Measurements from ENCODE around the gene RBL2.
"Not testable (repeated sequence)": the region's sequence is repeated elsewhere in the genome, so short reads cannot be mapped to it uniquely, and the experiment has no call there.

The RBL2 gene

GRCh38 chr16:53502331-53503269 is 68.3 kb downstream of the RBL2 start, which contains the start of gene AKTIP:
TSS of gene AKTIP (minus strand) at chr16:53503209. CDS start at chr16:53500259, 2,950 bp downstream.
- DNase-seq: peak; percentile 39

GRCh38 chr16:53503270-53503923 is 69.1 kb downstream of the RBL2 start:
- DNase-seq: peak; percentile 100
- in situ Hi-C loops (cut with HindIII; ENCODE audit: low pct_ligation_motif_present, low pct_unique_long_range_greater_than_20kb, low sequenced_read_pairs): no loop called here

More at GRCh38 chr16:53502331-53503269, 68.3 kb downstream of the RBL2 start, which contains the start of gene AKTIP:
- in situ Hi-C loops (cut with HindIII; ENCODE audit: low pct_ligation_motif_present, low pct_unique_long_range_greater_than_20kb, low sequenced_read_pairs): no loop called here

GRCh38 chr16:53503991-53504663 is 69.9 kb downstream of the RBL2 start:
- in situ Hi-C loops (cut with HindIII; ENCODE audit: low pct_ligation_motif_present, low pct_unique_long_range_greater_than_20kb, low sequenced_read_pairs): no loop called here
- peak; percentile 81 for DNase-seq

- in situ Hi-C loops (cut with HindIII; ENCODE audit: low pct_ligation_motif_present, low pct_unique_long_range_greater_than_20kb, low sequenced_read_pairs): no loop called here
- DNase-seq: peak; percentile 78
These were observed 70.4 kb downstream of the RBL2 start for GRCh38 chr16:53504665-53505064.

- DNase-seq: no peak
These were observed 72.0 kb downstream of the RBL2 start for GRCh38 chr16:53506254-53506653.

GRCh38 chr16:53507464-53508179 is 73.4 kb downstream of the RBL2 start:
- in situ Hi-C loops (cut with HindIII; ENCODE audit: low pct_ligation_motif_present, low pct_unique_long_range_greater_than_20kb, low sequenced_read_pairs): no loop called here
- DNase-seq: no peak

More at GRCh38 chr16:53506254-53506653, 72.0 kb downstream of the RBL2 start:
- in situ Hi-C loops (cut with HindIII; ENCODE audit: low pct_ligation_motif_present, low pct_unique_long_range_greater_than_20kb, low sequenced_read_pairs): no loop called here

- DNase-seq: peak; percentile 73
- in situ Hi-C loops (cut with HindIII; ENCODE audit: low pct_ligation_motif_present, low pct_unique_long_range_greater_than_20kb, low sequenced_read_pairs): no loop called here
These were observed 75.8 kb downstream of the RBL2 start for GRCh38 chr16:53509906-53510703.

- in situ Hi-C loops (cut with HindIII; ENCODE audit: low pct_ligation_motif_present, low pct_unique_long_range_greater_than_20kb, low sequenced_read_pairs): no loop called here
These were observed 76.4 kb downstream of the RBL2 start for GRCh38 chr16:53510704-53511070.

GRCh38 chr16:53511084-53511402 is 76.8 kb downstream of the RBL2 start:
- in situ Hi-C loops (cut with HindIII; ENCODE audit: low pct_ligation_motif_present, low pct_unique_long_range_greater_than_20kb, low sequenced_read_pairs): no loop called here

More at GRCh38 chr16:53510704-53511070, 76.4 kb downstream of the RBL2 start:
- no peak for DNase-seq

GRCh38 chr16:53511403-53512280 is 77.4 kb downstream of the RBL2 start:
- DNase-seq: no peak
- in situ Hi-C loops (cut with HindIII; ENCODE audit: low pct_ligation_motif_present, low pct_unique_long_range_greater_than_20kb, low sequenced_read_pairs): no loop called here

More at GRCh38 chr16:53511084-53511402, 76.8 kb downstream of the RBL2 start:
- no peak for DNase-seq

GRCh38 chr16:53512795-53513194 is 78.5 kb downstream of the RBL2 start:
- in situ Hi-C loops (cut with HindIII; ENCODE audit: low pct_ligation_motif_present, low pct_unique_long_range_greater_than_20kb, low sequenced_read_pairs); DNase-seq: not testable (repeated sequence)

GRCh38 chr16:53515259-53515658 is 81.0 kb downstream of the RBL2 start:
- in situ Hi-C loops (cut with HindIII; ENCODE audit: low pct_ligation_motif_present, low pct_unique_long_range_greater_than_20kb, low sequenced_read_pairs): no loop called here
- DNase-seq: no peak

- no peak for DNase-seq
- in situ Hi-C loops (cut with HindIII; ENCODE audit: low pct_ligation_motif_present, low pct_unique_long_range_greater_than_20kb, low sequenced_read_pairs): no loop called here
These were observed 81.5 kb downstream of the RBL2 start for GRCh38 chr16:53515811-53516210.

- in situ Hi-C loops (cut with HindIII; ENCODE audit: low pct_ligation_motif_present, low pct_unique_long_range_greater_than_20kb, low sequenced_read_pairs): no loop called here
- no peak for DNase-seq
These were observed 83.6 kb downstream of the RBL2 start for GRCh38 chr16:53517851-53518250.

- no peak for DNase-seq
- in situ Hi-C loops (cut with HindIII; ENCODE audit: low pct_ligation_motif_present, low pct_unique_long_range_greater_than_20kb, low sequenced_read_pairs): no loop called here
These were observed 84.5 kb downstream of the RBL2 start for GRCh38 chr16:53518550-53519416.

Measured in ACHN (cell line).